OCI-LY3 (cell line): ENCODE data around the gene ERF.

Source experiments
- H2AFZ ChIP-seq: fragments of 200-600, 300-600 bp; shearing (Covaris generic); 2 replicates; pipeline ENCODE4 v1.6.0; 2014; ENCODE audit warnings: antibody characterized with exemption, low read depth, low read length
- H3K27ac ChIP-seq: fragments of 200-600, 300-600 bp; sonication (generic); 2 replicates; pipeline ENCODE4 v1.5.1; 2014; ENCODE audit warnings: mild to moderate bottlenecking, low read length, moderate library complexity, mixed read lengths
- H3K27me3 ChIP-seq: fragments of 200-600, 300-600 bp; sonication (generic); 2 replicates; pipeline ENCODE4 v1.6.1; 2014; ENCODE audit warnings: low read depth, low read length, mixed read lengths
- H3K36me3 ChIP-seq: fragments of 200-600, 300-600 bp; sonication (generic); replicated peaks from 2 replicates; pipeline ENCODE3; 2014; ENCODE audit warnings: low read depth, low read length, mixed read lengths
- H3K4me1 ChIP-seq: fragments of 300-600, 200-600 bp; sonication (generic); 2 replicates; pipeline ENCODE4 v1.6.1; 2014; ENCODE audit warnings: low read length, mixed read lengths
- H3K4me2 ChIP-seq: fragments of 200-600, 300-600 bp; sonication (generic); 2 replicates; pipeline ENCODE4 v1.6.1; 2014; ENCODE audit warnings: low read length, mixed read lengths
- H3K4me3 ChIP-seq: fragments of 300-600, 200-600 bp; sonication (generic); 2 replicates; pipeline ENCODE4 v1.5.1; 2014; ENCODE audit warnings: antibody characterized with exemption, mild to moderate bottlenecking, low read length, moderate library complexity
- H3K79me2 ChIP-seq: fragments of 300-600, 200-600 bp; shearing (Covaris generic); 2 replicates; pipeline ENCODE4 v1.6.1; 2014; ENCODE audit warnings: mild to moderate bottlenecking, low read length, mixed read lengths
- H3K9ac ChIP-seq: fragments of 300-600, 200-600 bp; shearing (Covaris generic); 2 replicates; pipeline ENCODE4 v1.6.0; 2014; ENCODE audit warnings: mild to moderate bottlenecking, low read length, moderate library complexity
- H3K9me3 ChIP-seq: fragments of 200-600, 300-600 bp; shearing (Covaris generic); 2 replicates; pipeline ENCODE4 v1.6.1; 2014; ENCODE audit warnings: low read length, mixed read lengths; ENCODE audit not compliant: insufficient read depth
- H4K20me1 ChIP-seq: fragments of 200-600, 300-600 bp; sonication (generic); 2 replicates; pipeline ENCODE4 v1.6.1; 2016; ENCODE audit warnings: low read length, mixed read lengths; ENCODE audit not compliant: insufficient read depth
- EZH2phosphoT487 ChIP-seq: fragments of 200-600 bp; shearing (Covaris generic); IDR thresholded peaks from 2 replicates; pipeline ENCODE4 v1.6.1; 2018; ENCODE audit warnings: antibody characterized with exemption, mixed run types, low read depth
- TF ChIP-seq, protein P1 (sequence below): fragments of 200-600, 300-600 bp; sonication (generic); IDR thresholded peaks from 2 replicates; pipeline ENCODE4 v1.5.1; 2014; ENCODE audit warnings: antibody characterized with exemption, low read length, low read depth

ERF gene

DNA sequence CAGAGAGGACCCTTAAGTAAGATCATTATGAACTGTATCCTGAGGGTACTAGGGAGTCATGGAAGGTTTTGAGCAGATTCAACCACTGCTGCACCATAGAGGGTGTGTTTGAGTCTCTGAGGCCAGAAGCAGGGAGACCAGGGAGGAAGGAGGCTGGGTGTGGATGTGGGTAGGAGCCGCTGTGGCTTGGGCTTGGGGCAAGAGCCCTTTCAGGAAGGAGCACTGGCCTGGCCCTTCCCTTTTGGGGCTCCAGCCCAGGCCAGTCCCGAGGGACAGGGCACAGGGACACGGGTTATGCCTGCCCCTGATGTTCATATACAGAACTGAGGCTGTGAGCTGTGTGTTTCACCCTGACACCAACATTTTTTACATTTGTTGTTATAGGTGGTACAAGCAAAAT, 21.4 kb upstream of the ERF start:
- Histone ChIP-seq H3K4me2 (peak overlapping the region; percentile 14; the same call in 1 of the 2 replicates), H3K9me3 (no peaks in the 10 kb centered on the region), H3K27me3 (no peaks in the 10 kb centered on the region), H2AFZ (no peak overlapping the region), H3K9ac (no peak overlapping the region), H3K36me3 (peaks cover 17% of the 10 kb centered on the region), H3K27ac (no peak overlapping the region), H3K4me1 (peaks cover 26% of the 10 kb centered on the region), H3K4me3 (no peak overlapping the region), H4K20me1 (no peaks in the 10 kb centered on the region), H3K79me2 (peaks cover 12% of the 10 kb centered on the region)
- TF ChIP-seq, protein P1, sequence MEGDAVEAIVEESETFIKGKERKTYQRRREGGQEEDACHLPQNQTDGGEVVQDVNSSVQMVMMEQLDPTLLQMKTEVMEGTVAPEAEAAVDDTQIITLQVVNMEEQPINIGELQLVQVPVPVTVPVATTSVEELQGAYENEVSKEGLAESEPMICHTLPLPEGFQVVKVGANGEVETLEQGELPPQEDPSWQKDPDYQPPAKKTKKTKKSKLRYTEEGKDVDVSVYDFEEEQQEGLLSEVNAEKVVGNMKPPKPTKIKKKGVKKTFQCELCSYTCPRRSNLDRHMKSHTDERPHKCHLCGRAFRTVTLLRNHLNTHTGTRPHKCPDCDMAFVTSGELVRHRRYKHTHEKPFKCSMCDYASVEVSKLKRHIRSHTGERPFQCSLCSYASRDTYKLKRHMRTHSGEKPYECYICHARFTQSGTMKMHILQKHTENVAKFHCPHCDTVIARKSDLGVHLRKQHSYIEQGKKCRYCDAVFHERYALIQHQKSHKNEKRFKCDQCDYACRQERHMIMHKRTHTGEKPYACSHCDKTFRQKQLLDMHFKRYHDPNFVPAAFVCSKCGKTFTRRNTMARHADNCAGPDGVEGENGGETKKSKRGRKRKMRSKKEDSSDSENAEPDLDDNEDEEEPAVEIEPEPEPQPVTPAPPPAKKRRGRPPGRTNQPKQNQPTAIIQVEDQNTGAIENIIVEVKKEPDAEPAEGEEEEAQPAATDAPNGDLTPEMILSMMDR, result no peak
- no peak for TF ChIP-seq EZH2phosphoT487

DNA sequence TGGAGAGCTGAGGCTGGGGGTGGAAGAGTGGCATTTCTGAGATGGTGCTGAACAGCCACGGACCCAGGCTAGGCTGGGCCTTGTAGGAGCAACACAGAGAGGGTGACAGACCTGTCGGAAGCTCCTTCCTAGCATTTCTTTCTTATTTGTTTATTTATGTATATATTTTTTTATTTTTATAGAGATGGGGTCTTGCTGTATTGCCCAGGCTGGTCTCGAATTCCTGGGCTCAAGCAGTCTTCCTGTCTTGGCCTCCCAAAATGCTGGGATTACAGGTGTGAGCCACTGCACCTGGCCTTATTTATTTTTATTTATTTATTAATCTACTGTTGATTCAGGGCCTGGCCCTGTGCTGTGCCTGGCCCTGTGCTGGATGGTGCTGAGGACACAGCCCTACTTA, 20.6 kb upstream of the ERF start:
- no peak overlapping the region for H3K9ac ChIP-seq
- H3K4me2 ChIP-seq, result no peak overlapping the region
- H3K79me2 ChIP-seq, result peaks cover 19% of the 10 kb centered on the region
- H3K4me1 ChIP-seq, result peaks cover 32% of the 10 kb centered on the region
- no peak overlapping the region for H2AFZ ChIP-seq
- no peaks in the 10 kb centered on the region for H4K20me1 ChIP-seq
- peaks cover 17% of the 10 kb centered on the region for H3K36me3 ChIP-seq
- no peak for TF ChIP-seq EZH2phosphoT487
- TF ChIP-seq, protein P1, result no peak
- H3K27me3 ChIP-seq, result no peaks in the 10 kb centered on the region
- no peak overlapping the region for H3K4me3 ChIP-seq
- no peaks in the 10 kb centered on the region for H3K9me3 ChIP-seq
- H3K27ac ChIP-seq, result no peak overlapping the region

DNA sequence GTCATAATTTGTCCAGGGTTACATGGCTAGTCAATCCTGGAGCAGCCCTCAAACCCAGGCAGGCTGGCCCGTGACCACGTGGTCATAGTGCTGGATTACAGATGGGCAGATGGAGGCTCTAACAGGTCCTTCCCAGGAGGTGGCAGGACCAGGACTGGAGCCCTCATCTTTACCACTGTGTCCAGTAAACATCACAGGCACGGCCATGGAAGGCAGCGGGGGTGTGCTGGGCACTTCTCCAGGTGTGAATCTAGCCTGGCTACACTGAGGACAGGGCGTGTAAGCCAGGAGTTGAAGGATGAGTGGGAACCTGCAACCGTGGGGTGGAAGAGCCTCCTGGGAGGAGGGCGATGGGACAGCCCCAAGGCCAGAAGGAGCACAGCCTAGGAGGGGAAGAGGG, 20.2 kb upstream of the ERF start:
- no peaks in the 10 kb centered on the region for H3K27me3 ChIP-seq
- no peak overlapping the region for H2AFZ ChIP-seq
- TF ChIP-seq EZH2phosphoT487, result no peak
- TF ChIP-seq, protein P1, result no peak
- H3K79me2 ChIP-seq, result peaks cover 23% of the 10 kb centered on the region
- H3K9ac ChIP-seq, result no peak overlapping the region
- no peaks in the 10 kb centered on the region for H3K9me3 ChIP-seq
- H3K36me3 ChIP-seq, result peaks cover 17% of the 10 kb centered on the region
- no peak overlapping the region for H3K4me3 ChIP-seq
- H3K4me2 ChIP-seq, result no peak overlapping the region
- no peaks in the 10 kb centered on the region for H4K20me1 ChIP-seq
- peaks cover 35% of the 10 kb centered on the region for H3K4me1 ChIP-seq
- H3K27ac ChIP-seq, result no peak overlapping the region

DNA sequence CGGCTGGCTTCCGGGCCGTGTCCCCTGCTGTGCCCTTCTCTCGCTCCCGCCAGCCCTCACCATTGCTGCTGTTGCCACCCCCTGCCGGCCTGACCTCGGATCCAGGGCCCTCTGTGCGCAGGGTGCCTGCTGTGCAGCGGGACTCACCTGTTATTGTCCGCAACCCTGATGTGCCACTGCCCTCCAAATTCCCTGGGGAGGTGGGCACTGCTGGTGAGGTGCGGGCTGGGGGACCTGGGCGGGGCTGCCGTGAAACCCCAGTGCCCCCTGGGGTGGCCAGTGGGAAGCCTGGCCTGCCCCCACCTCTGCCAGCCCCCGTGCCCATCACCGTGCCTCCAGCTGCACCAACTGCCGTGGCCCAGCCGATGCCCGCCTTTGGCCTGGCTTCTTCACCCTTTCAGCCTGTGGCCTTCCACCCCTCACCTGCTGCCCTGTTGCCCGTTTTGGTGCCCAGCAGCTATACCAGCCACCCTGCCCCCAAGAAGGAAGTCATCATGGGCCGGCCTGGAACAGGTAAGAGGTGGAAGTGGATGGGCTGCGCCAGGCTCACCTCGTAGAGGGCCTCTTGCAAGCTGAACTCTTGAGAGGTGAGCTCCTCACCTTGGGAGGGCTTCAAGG, 19.2 kb upstream of the ERF start:
- TF ChIP-seq EZH2phosphoT487, result no peak
- TF ChIP-seq, protein P1, result no peak
- Histone ChIP-seq H3K27ac (no peak overlapping the region), H3K79me2 (peaks cover 31% of the 10 kb centered on the region), H3K27me3 (no peaks in the 10 kb centered on the region), H3K9me3 (no peaks in the 10 kb centered on the region), H3K9ac (no peak overlapping the region), H3K4me1 (peaks cover 32% of the 10 kb centered on the region), H4K20me1 (no peaks in the 10 kb centered on the region), H3K4me3 (no peak overlapping the region), H3K36me3 (peaks cover 17% of the 10 kb centered on the region), H3K4me2 (no peak overlapping the region), H2AFZ (no peak overlapping the region)
